ENCODE measurements around the gene REG4. TPM values are rescaled to one million over a fixed set of nuclear protein-coding genes. Genes with fewer than 3 reads are reported as not detected.
A peak's percentile ranks its signal among the peaks of the same experiment; 100 is the strongest.
"Not testable (repeated sequence)": the region's sequence is repeated elsewhere in the genome, so short reads cannot be mapped to it uniquely, and the experiment has no call there.

REG4 gene
- total RNA-seq, 2 experiments from 2014 or later = 0.62 to 0.67 TPM

DNA sequence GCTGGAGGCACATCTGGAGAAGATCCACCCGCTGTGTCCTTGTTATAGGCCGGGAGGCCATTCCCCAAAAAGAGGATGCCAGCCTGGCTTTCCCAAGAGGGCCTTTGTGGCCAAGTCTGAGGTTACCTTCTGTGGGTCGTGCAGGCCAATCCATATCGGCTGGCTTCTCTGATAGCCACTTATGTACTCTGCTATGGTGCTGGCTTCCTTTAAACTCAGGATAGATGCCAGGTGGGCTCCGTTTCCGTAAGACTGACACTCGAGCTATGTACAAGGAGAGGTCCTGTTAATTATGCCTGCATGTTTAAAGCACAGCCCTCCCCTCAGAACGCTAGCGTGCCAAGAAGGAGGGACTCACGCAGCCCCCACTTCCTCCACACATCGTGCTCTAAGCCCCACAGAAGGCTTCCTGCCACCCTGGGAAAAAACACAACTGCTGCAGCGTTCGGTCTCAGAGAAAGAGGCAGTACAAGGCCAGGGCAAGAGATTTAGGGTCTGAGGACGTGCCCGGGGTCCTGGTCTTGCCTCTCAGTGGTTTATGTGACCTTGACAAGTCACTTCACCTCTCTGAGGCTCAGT, 11.6 kb downstream of the REG4 start:
- CTCF ChIA-PET = interaction anchor here (0.9 to 1.6 kb wide), 2 partner anchors 10 to 11 kb away, joined by 3 to 4 read pairs; partner anchors contain the start of gene REG4
- no peak overlapping the region for H3K4me3 Mint-ChIP-seq
- POLR2A ChIA-PET = no interaction called here

DNA sequence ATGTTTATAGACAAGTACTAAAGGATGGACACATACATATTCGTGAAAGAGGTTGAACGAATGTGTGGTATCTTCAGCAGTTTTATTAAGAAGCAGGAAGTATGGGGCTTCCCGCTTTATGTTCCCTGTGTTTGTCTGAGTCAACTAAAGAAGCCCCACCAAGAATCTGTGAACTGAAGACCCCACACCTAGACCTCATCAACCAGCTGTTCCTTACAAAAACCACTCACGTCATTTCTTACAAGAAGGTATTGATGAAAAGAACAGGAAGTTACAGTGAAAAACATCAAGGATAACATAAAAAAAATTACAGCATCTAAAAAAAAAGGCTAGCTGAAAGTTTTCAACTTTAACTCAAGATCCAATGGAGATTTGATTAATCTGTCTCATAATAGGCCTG, 12.3 kb downstream of the REG4 start:
- H3K27me3 Mint-ChIP-seq = peaks cover 5% of the 10 kb centered on the region
- no peaks in the 10 kb centered on the region for H3K36me3 Mint-ChIP-seq (ENCODE audit: low read depth)
- CTCF ChIA-PET = interaction anchor here (0.9 to 1.6 kb wide), 2 partner anchors 10 to 12 kb away, joined by 3 to 4 read pairs; partner anchors contain the start of gene REG4
- H3K4me1 Mint-ChIP-seq = peaks cover 11% of the 10 kb centered on the region
- no peak for DNase-seq
- no peak overlapping the region for H3K4me3 Mint-ChIP-seq
- no peak overlapping the region for H3K27ac Mint-ChIP-seq
- POLR2A ChIA-PET = no interaction called here
- H3K9me3 Mint-ChIP-seq = no peaks in the 10 kb centered on the region

More for the DNA sequence above, 11.6 kb downstream of the REG4 start:
- Mint-ChIP-seq H3K9me3 (no peaks in the 10 kb centered on the region), H3K4me1 (peaks cover 11% of the 10 kb centered on the region), H3K27ac (peak overlapping the region; percentile 47), H3K36me3 (ENCODE audit: low read depth) (no peaks in the 10 kb centered on the region), H3K27me3 (peaks cover 6% of the 10 kb centered on the region)
- DNase-seq = no peak

DNA sequence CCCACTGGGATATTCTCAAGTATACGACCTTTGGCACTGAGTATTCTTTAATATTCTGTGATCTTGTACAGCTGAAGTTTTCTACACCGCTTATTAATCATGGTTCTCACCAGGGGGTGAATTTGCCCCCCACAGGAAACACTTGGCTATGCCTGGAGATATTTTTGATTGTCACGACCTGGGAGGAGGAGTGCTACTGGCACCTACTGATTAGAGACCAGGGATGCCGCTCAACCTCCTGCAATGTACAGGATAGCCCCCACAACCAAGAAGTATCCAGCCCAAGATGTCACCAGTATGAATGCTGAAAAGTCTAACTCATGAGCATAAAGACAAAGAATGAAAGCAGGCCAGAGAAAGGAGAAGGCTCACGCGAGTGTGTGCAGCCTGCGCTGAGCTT, 13.7 kb downstream of the REG4 start:
- DNase-seq = no peak
- POLR2A ChIA-PET = no interaction called here
- peaks cover 11% of the 10 kb centered on the region for H3K4me1 Mint-ChIP-seq
- H3K9me3 Mint-ChIP-seq = no peaks in the 10 kb centered on the region
- H3K27ac Mint-ChIP-seq = no peak overlapping the region
- H3K4me3 Mint-ChIP-seq = no peak overlapping the region
- H3K36me3 Mint-ChIP-seq (ENCODE audit: low read depth) = no peaks in the 10 kb centered on the region
- no peaks in the 10 kb centered on the region for H3K27me3 Mint-ChIP-seq
- CTCF ChIA-PET = no interaction called here

DNA sequence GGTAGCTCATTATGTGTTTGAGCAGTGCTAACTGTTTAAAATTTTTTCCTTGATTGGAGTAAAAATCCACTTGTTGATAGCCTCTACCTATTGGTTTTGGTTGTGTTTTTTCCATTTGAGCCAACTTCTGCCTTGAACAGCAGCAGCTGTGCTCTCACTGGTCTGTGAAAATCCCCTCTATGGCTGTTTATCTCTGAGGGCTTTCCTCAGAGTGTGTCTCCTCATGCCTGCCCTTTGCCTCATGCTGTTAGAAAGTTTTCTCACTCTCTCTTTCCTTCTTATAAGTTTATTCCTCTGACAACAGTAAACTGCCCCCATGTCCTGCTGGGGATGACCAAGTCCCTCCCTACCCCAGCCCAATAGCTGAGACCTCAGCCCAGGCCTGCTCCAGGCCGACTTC, 14.1 kb downstream of the REG4 start:
- Mint-ChIP-seq H3K36me3 (ENCODE audit: low read depth) (no peaks in the 10 kb centered on the region), H3K4me3 (no peak overlapping the region), H3K4me1 (peaks cover 11% of the 10 kb centered on the region), H3K27ac (no peak overlapping the region), H3K27me3 (no peaks in the 10 kb centered on the region), H3K9me3 (no peaks in the 10 kb centered on the region)
- ChIA-PET POLR2A (no interaction called here), CTCF (no interaction called here)
- no peak for DNase-seq

DNA sequence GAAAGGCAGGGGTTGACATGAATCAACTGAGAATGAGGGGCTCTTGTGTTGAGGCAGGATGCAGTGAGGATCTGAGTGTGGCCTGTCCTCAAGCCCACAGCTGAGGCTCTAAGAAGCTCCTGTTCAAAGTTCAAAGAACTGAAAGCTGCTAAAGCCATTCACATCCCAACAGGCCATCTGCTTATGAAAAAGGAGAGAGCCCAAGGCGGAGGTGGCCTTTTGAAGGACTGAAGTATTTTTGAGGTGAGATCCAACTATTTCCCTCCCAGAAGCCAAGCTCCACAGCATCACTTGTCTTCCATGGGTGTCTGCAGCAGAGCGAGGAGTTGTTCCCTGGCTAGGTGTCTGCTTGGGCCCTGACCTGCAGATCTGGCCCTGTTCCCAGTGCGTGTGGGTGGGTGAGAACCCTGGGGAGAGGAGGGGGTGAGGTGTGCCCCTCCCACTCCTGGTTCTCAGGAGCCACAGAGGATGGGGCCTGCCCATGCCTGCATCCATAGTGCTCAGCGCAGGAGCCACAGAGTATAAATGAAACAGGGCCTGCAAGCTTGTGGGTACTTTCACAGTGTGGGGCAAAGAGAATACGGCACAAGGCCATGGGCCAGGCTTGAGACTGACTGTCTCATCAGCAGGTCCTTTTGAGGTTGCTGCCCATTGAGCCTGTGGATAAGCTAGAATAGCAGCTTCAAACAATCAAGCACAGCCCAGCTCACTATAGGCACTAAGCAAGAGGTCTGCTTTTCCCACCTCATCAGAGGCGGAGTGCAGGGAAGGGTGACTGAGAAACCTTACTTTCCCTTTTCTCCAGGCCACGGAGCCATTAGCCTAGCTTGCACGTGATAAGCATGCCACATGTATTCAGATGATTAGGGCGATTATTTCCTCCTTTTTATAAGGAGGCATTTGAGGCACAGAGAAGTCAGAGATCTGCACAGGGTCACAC, 15.7 kb downstream of the REG4 start:
- no peaks in the 10 kb centered on the region for H3K36me3 Mint-ChIP-seq (ENCODE audit: low read depth)
- ChIA-PET CTCF (interaction anchor here (1.0 to 2.7 kb wide), 3 partner anchors 9 to 15 kb away, joined by 3 to 9 read pairs (median 3); no protein-coding TSS in a partner anchor), POLR2A (no interaction called here)
- H3K4me1 Mint-ChIP-seq = peaks cover 11% of the 10 kb centered on the region
- no peak overlapping the region for H3K4me3 Mint-ChIP-seq
- DNase-seq = no peak
- H3K9me3 Mint-ChIP-seq = no peaks in the 10 kb centered on the region
- H3K27ac Mint-ChIP-seq = no peak overlapping the region
- peaks cover 7% of the 10 kb centered on the region for H3K27me3 Mint-ChIP-seq

DNA sequence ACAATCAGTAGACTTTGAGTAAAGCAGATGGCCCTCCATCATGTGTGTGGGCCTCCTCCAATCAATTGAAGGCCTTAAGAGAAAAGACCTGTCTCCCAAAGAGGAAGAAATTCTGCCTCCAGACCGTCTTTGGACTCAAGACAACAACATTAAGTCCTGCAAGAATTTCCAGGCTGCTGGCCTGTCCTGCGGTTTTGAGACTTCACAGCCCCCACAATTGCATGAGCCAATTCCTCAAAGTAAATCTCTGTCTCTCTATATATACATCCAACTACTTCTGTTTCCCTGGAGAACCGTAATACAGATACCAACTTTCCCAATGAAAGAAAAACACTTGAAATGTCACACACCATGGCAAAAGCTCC, 16.4 kb downstream of the REG4 start:
- H3K9me3 Mint-ChIP-seq = no peaks in the 10 kb centered on the region
- no peak overlapping the region for H3K27ac Mint-ChIP-seq
- no peaks in the 10 kb centered on the region for H3K36me3 Mint-ChIP-seq (ENCODE audit: low read depth)
- ChIA-PET CTCF (interaction anchor here (2.7 kb wide), 1 partner anchor 14 kb away, joined by 9 read pairs; no protein-coding TSS in a partner anchor), POLR2A (no interaction called here)
- no peak for DNase-seq
- peaks cover 7% of the 10 kb centered on the region for H3K4me1 Mint-ChIP-seq
- H3K27me3 Mint-ChIP-seq = peaks cover 10% of the 10 kb centered on the region
- H3K4me3 Mint-ChIP-seq = no peak overlapping the region

DNA sequence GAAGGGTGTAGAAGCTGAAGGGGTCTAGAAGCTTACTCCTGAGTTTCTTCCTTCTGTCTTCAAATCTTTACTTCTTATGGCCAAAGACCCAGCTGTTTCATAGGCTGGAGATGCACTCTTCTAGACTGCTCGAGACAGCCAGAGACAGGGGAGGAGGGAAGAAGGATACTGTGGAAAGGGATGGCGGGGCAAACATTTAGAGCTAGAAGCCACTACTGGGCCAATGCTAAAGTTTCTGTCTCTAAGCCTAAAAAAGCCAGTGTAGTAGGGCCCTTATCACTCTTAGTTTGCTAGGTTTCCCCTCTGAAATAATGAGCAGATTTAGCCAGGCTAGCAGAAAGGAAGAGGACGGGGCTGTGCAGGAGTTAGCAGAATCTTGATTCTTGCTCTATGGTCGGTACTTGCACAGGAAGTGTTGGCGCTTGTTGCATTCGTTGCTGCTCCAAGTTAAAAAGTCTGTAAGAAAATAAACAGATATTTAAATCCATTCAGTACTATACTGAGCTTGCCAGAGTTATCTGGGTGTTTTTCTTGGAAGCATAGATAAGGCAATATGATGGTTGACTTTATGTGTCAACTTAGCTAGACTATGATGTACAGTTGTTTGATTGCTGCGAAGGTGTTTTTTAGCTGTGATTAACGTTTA, 16.9 kb downstream of the REG4 start:
- H3K9me3 Mint-ChIP-seq = no peaks in the 10 kb centered on the region
- H3K27ac Mint-ChIP-seq = no peak overlapping the region
- H3K4me3 Mint-ChIP-seq = no peak overlapping the region
- DNase-seq = no peak
- peaks cover 12% of the 10 kb centered on the region for H3K27me3 Mint-ChIP-seq
- peaks cover 3% of the 10 kb centered on the region for H3K4me1 Mint-ChIP-seq
- ChIA-PET CTCF (interaction anchor here (2.7 kb wide), 1 partner anchor 15 kb away, joined by 9 read pairs; no protein-coding TSS in a partner anchor), POLR2A (no interaction called here)
- H3K36me3 Mint-ChIP-seq (ENCODE audit: low read depth) = no peaks in the 10 kb centered on the region

DNA sequence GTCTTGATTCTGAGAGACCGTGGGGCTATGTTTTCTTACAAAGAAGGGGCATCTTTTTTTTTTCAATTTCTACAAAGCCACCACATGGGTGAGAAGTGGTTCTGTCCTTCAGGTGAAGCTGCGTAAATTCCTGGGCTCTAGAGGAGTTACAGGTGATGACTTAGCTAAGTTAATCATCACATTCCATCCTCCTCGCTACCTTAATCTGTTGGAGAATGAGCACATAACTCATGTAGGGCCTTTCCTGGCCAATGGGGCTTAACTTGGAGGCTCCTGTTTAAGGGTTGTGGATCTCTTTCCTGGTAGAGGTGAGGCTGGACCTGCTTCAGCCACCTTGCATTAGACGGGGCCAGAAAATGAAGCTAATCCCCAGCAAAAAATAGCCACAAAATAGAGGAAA, 19.9 kb downstream of the REG4 start:
- CTCF ChIA-PET = interaction anchor here (0.7 kb wide), 1 partner anchor 18 kb away, joined by 3 read pairs; no protein-coding TSS in a partner anchor
- Mint-ChIP-seq H3K27me3 (peaks cover 15% of the 10 kb centered on the region), H3K27ac (no peak overlapping the region), H3K36me3 (ENCODE audit: low read depth) (no peaks in the 10 kb centered on the region), H3K9me3 (no peaks in the 10 kb centered on the region), H3K4me1 (peaks cover 9% of the 10 kb centered on the region), H3K4me3 (no peak overlapping the region)
- POLR2A ChIA-PET = no interaction called here
- no peak for DNase-seq

DNA sequence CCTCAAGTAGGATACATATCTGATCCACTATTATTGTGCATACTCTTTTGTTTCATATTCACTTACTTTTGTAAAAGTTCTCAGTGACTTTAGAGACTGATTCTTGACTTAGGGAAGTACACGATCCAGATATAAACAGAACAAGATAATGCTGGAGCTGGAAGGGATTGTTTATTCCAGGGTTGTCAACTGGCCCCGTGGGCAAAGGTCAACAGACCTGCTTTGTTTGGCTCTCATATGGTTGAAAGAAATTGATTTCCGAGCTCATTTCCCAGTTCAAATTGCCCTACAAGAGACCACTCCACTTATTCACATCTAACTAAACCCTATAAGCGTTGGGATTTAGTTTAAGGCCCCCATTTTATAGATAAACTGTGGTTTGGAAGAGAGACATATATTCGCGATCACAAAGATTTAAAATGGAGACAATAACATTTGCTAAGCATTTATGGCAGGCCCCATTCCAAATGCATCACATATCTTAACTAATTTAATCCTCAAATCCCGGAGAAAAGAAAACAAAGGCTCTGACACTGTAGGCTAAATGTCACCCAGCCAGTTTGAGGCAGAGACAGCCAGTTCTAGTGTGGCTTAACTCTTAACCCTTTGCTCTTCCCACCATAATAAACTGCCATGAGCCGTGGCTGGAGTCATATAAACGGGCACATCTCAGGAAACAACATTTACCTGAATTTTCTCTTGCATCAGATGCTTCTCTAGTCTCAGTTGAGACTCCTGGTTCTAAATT, 20.6 kb downstream of the REG4 start:
- no peak for DNase-seq
- peaks cover 15% of the 10 kb centered on the region for H3K27me3 Mint-ChIP-seq
- CTCF ChIA-PET = no interaction called here
- POLR2A ChIA-PET = no interaction called here
- no peaks in the 10 kb centered on the region for H3K9me3 Mint-ChIP-seq
- no peak overlapping the region for H3K4me3 Mint-ChIP-seq
- H3K4me1 Mint-ChIP-seq = peaks cover 15% of the 10 kb centered on the region
- no peaks in the 10 kb centered on the region for H3K36me3 Mint-ChIP-seq (ENCODE audit: low read depth)
- H3K27ac Mint-ChIP-seq = no peak overlapping the region

DNA sequence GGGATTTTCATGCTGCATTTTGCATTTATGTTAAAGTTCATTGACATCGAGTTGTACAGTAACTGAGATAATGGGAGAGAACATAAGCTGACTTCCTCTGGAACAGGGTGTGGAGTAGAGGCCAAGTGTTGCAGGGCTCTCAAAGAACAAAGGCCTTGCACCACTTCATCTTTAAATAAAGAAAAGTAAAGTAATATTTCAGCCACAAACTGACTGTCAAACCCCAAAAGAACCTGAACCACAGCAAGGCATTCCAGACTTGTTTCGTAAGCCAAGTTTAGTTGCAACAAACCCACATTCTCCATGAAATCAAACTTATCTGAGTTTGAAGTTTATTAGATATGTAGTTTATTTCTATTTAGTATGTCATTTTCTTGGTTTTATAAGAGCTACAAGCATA, 23.5 kb downstream of the REG4 start:
- no peaks in the 10 kb centered on the region for H3K36me3 Mint-ChIP-seq (ENCODE audit: low read depth)
- no peaks in the 10 kb centered on the region for H3K9me3 Mint-ChIP-seq
- peaks cover 35% of the 10 kb centered on the region for H3K27me3 Mint-ChIP-seq
- DNase-seq = no peak
- POLR2A ChIA-PET = no interaction called here
- no peak overlapping the region for H3K27ac Mint-ChIP-seq
- CTCF ChIA-PET = interaction anchor here (0.5 to 1.4 kb wide), 2 partner anchors 30 to 35 kb away, joined by 3 read pairs; no protein-coding TSS in a partner anchor
- H3K4me3 Mint-ChIP-seq = no peak overlapping the region
- H3K4me1 Mint-ChIP-seq = peaks cover 22% of the 10 kb centered on the region

DNA sequence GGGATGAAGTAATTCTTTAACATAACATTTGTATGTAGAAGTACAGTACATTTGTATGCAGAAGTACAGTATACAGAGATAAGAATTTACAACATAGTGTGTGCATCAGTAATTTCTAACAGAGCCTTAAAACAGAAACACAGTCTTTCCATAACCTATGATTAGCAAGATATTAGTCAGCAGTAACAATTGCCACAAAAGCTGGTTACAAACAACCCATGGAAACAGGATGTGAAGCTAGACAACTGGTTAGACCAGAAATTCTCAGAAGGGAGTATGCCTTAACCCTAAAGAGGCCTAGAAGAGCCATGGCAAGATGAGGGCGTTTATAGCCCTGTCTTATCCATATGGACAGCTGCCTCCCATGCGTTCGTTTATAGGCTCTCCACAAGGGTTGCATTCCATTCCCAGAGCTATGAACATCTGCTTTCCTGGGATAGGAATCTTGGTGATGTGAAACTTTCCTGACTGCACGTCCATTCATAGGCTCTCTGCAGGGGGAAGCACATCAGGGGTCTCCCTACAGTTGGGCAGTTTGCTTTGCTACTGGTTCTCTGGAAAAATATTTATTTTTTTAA, 24.7 kb downstream of the REG4 start:
- CTCF ChIA-PET = interaction anchor here (0.8 to 1.2 kb wide), 2 partner anchors 9 to 22 kb away, joined by 3 read pairs; no protein-coding TSS in a partner anchor
- H3K27ac Mint-ChIP-seq; POLR2A ChIA-PET; H3K4me3 Mint-ChIP-seq; H3K36me3 Mint-ChIP-seq (ENCODE audit: low read depth); H3K9me3 Mint-ChIP-seq: not testable (repeated sequence)
- H3K27me3 Mint-ChIP-seq = peaks cover 43% of the 10 kb centered on the region
- peaks cover 22% of the 10 kb centered on the region for H3K4me1 Mint-ChIP-seq
- peak; percentile 36 for DNase-seq

DNA sequence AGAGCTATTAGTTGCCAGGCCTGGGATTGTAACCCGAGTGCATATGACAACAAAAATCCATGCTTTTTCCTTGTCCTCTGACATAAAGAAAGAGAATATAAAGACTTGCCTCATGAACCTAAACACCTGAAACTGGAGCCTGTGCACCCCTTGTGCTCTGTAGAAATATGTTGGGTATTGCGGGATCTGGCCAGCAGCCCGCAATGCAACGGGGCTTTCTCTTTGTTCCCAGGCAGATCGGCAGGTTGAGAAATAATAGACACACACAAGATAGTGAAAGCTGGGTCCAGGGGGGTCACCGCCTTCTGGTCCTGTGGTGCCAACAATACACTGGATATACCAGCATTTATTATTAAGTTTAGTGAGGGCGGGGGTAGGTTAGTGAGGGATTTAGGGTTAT, 25.2 kb downstream of the REG4 start:
- peaks cover 22% of the 10 kb centered on the region for H3K4me1 Mint-ChIP-seq
- peaks cover 48% of the 10 kb centered on the region for H3K27me3 Mint-ChIP-seq
- H3K27ac Mint-ChIP-seq; H3K4me3 Mint-ChIP-seq; H3K36me3 Mint-ChIP-seq (ENCODE audit: low read depth); H3K9me3 Mint-ChIP-seq; POLR2A ChIA-PET; DNase-seq: not testable (repeated sequence)
- CTCF ChIA-PET = interaction anchor here (0.8 to 1.2 kb wide), 2 partner anchors 10 to 23 kb away, joined by 3 read pairs; no protein-coding TSS in a partner anchor
